COR-L47 (cell line): ENCODE data around the gene SPR.
"Not testable (repeated sequence)": the region's sequence is repeated elsewhere in the genome, so short reads cannot be mapped to it uniquely, and the experiment has no call there.

Experiments
- DNase-seq: peaks from one replicate; lab custom pipeline; 2025; lab: John Stamatoyannopoulos, UW

Gene SPR

GRCh38 chr2:72889991-72890390 is 2.8 kb downstream of the SPR start:
- DNase-seq: no peak

GRCh38 chr2:72891091-72891818 is 4.0 kb downstream of the SPR start:
- DNase-seq: no peak

- DNase-seq: peak; percentile 60
Observed at GRCh38 chr2:72892506-72893173, 5.4 kb downstream of the SPR start.

- DNase-seq: peak; percentile 54
Observed at GRCh38 chr2:72893594-72894319, 6.5 kb downstream of the SPR start.

GRCh38 chr2:72894514-72894913 is 7.3 kb downstream of the SPR start:
- DNase-seq: no peak

GRCh38 chr2:72895154-72895553 is 7.9 kb downstream of the SPR start:
- DNase-seq: no peak

- DNase-seq: no peak
Observed at GRCh38 chr2:72895759-72896281, 8.6 kb downstream of the SPR start.

- DNase-seq: no peak
Observed at GRCh38 chr2:72896446-72896845, 9.2 kb downstream of the SPR start.

- no peak for DNase-seq
Observed at GRCh38 chr2:72897785-72898584, 10.8 kb downstream of the SPR start.

GRCh38 chr2:72898585-72898906 is 11.3 kb downstream of the SPR start:
- no peak for DNase-seq

GRCh38 chr2:72900191-72900825 is 13.1 kb downstream of the SPR start:
- DNase-seq: no peak

GRCh38 chr2:72901426-72901825 is 14.2 kb downstream of the SPR start:
- no peak for DNase-seq

GRCh38 chr2:72907369-72907768 is 20.2 kb downstream of the SPR start:
- DNase-seq: not testable (repeated sequence)

- DNase-seq: no peak
Observed at GRCh38 chr2:72908741-72909140, 21.5 kb downstream of the SPR start.

GRCh38 chr2:72911256-72911655 is 24.0 kb downstream of the SPR start:
- DNase-seq: no peak

GRCh38 chr2:72913486-72914205 is 26.4 kb downstream of the SPR start:
- no peak for DNase-seq

- no peak for DNase-seq
Observed at GRCh38 chr2:72914206-72914559, 27.0 kb downstream of the SPR start.

GRCh38 chr2:72914589-72915319 is 27.5 kb downstream of the SPR start:
- no peak for DNase-seq

GRCh38 chr2:72915320-72915906 is 28.2 kb downstream of the SPR start:
- no peak for DNase-seq
